Gastroesophageal sphincter (tissue), 4 donors: ENCODE measurements around the gene KIF1A. TPM values are rescaled to one million over a fixed set of nuclear protein-coding genes. Genes with fewer than 3 reads are reported as not detected.

ENCODE experiments used
- ATAC-seq: fragments of 150-250 bp; one replicate; pipeline ENCODE4 v1.9.1; 2016; ENCODE audit warnings: mild to moderate bottlenecking, moderate library complexity
- H3K27ac ChIP-seq, 4 donors: fragments of 200-600 bp; sonication (generic) in 3 of 4; 1 replicate in 3 of 4; 2 replicates in 1 of 4; pipeline ENCODE4 v1.5.1; 2016 to 2019
- H3K27me3 ChIP-seq: fragments of 200-600 bp; sonication (generic); one replicate; pipeline ENCODE4 v1.5.1; 2019
- H3K36me3 ChIP-seq, 2 donors: fragments of 200-600 bp; sonication (generic); one replicate each; pipeline ENCODE4 v1.5.1; 2019; ENCODE audit warnings: control low read depth in 1 of 2
- H3K4me1 ChIP-seq, 3 donors: fragments of 200-600 bp; sonication (generic); 1 replicate in 2 of 3; 2 replicates in 1 of 3; pipeline ENCODE4 v1.5.1; 2016 to 2019; ENCODE audit warnings: control low read depth in 2 of 3
- H3K4me3 ChIP-seq, 2 donors: fragments of 200-600 bp; sonication (generic); one replicate each; pipeline ENCODE4 v1.5.1; 2019; ENCODE audit warnings: mild to moderate bottlenecking in 1 of 2, moderate library complexity in 1 of 2
- H3K9me3 ChIP-seq, 3 donors: fragments of 200-600 bp; sonication (generic); one replicate each; pipeline ENCODE4 v1.5.1; 2017 to 2019; ENCODE audit warnings: control low read depth in 2 of 3
- CTCF ChIP-seq, 4 experiments: fragments of 200-600 bp in 2 of 4; fragments of 450-650 bp in 2 of 4; sonication (generic) in 1 of 4; IDR thresholded peaks; one replicate each; pipeline ENCODE4 v1.5.1; 2017 to 2019; ENCODE audit warnings: antibody characterized with exemption in 4 of 4, mild to moderate bottlenecking in 2 of 4, moderate library complexity in 2 of 4
- EP300 ChIP-seq: sonication (generic); formaldehyde crosslinking; IDR thresholded peaks from one replicate; pipeline ENCODE4 v1.6.1; 2017; ENCODE audit warnings: antibody characterized with exemption, mild to moderate bottlenecking
- POLR2A ChIP-seq, 2 donors: fragments of 450-650 bp; IDR thresholded peaks; one replicate each; pipeline ENCODE4 v1.6.1; 2017; ENCODE audit warnings: antibody characterized with exemption in 2 of 2, mild to moderate bottlenecking in 2 of 2, moderate library complexity in 1 of 2
- POLR2AphosphoS5 ChIP-seq: sonication (generic); formaldehyde crosslinking; IDR thresholded peaks from one replicate; pipeline ENCODE4 v1.6.1; 2017; ENCODE audit warnings: antibody characterized with exemption
- WGBS, 2 donors: methylation state at CpG; one replicate each; pipeline ENCODE4 v1.1.5; 2018; ENCODE audit warnings: low coverage in 1 of 2; 5-methylcytosine and 5-hydroxymethylcytosine counted together
- total RNA-seq, 4 donors: library from RNA; depleted of rRNA; stranded (reverse); fragments of >200 nt; gene quantifications; one replicate each; pipeline ENCODE4 v1.1.0, GENCODE V29; 2016

KIF1A gene
- total RNA-seq, 4 donors from 2014 or later, result 0.62 to 2.3 (median 1.6) TPM

- WGBS, 2 donors, result 87 to 88% methylated on average over 14 to 46 of the region's 49 CpGs
- no peaks in the 10 kb centered on the region for H3K4me1 ChIP-seq
- no peak overlapping the region for H3K4me3 ChIP-seq
- H3K27me3 ChIP-seq, result peaks cover 33% of the 10 kb centered on the region
- H3K9me3 ChIP-seq, result no peaks in the 10 kb centered on the region
- no peak overlapping the region for H3K27ac ChIP-seq
- no peaks in the 10 kb centered on the region for H3K36me3 ChIP-seq
- ATAC-seq, result no peak
- TF ChIP-seq POLR2AphosphoS5 (no peak), CTCF (IDR thresholded peaks at IDR 0.05) (no peak), EP300 (no peak), POLR2A (IDR thresholded peaks at IDR 0.05) (no peak)
These were observed 42.4 kb downstream of the KIF1A start for GRCh38 chr2:240777456-240778212.

DNA sequence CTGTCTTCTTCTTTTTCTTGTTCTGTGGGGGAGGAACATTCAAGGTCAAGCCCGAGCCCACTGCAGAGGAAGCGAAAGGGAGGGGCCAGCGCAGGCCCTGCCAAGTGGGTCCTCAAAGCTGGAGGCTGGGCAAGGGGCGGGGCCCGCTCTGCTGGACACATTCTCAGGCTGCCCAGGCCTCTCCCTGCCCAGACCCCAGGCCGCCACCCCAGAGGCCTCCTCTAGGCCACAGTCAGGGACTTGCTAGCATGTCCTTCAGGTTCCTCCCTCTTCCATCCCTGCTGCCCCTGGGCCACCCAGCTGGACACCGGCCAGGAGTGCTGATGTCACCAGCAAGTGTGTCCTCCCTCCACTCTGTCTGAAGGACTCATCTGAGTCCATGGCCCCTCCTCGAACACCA lies 44.1 kb downstream of the KIF1A start:
- H3K9me3 ChIP-seq, result no peaks in the 10 kb centered on the region
- no peak overlapping the region for H3K4me3 ChIP-seq
- 88% methylated on average over 3 of the region's 8 CpGs; no CpG with 5 or more reads in 1 of the 2 donors for WGBS, 2 donors

GRCh38 chr2:240774856-240775255 lies 45.2 kb downstream of the KIF1A start:
- ATAC-seq, result no peak
- H3K9me3 ChIP-seq, result no peaks in the 10 kb centered on the region
- H3K27me3 ChIP-seq, result peaks cover 14% of the 10 kb centered on the region
- 80 to 100% methylated on average over 1 of the region's 9 CpGs for WGBS, 2 donors
- H3K36me3 ChIP-seq, result no peaks in the 10 kb centered on the region
- H3K27ac ChIP-seq, result no peak overlapping the region
- H3K4me3 ChIP-seq, result no peak overlapping the region
- TF ChIP-seq CTCF (IDR thresholded peaks at IDR 0.05) (no peak), EP300 (no peak), POLR2AphosphoS5 (no peak), POLR2A (IDR thresholded peaks at IDR 0.05) (no peak)
- no peaks in the 10 kb centered on the region for H3K4me1 ChIP-seq

More for the DNA sequence above, 44.1 kb downstream of the KIF1A start:
- H3K27ac ChIP-seq, result no peak overlapping the region
- no peaks in the 10 kb centered on the region for H3K4me1 ChIP-seq
- TF ChIP-seq POLR2AphosphoS5 (no peak), EP300 (no peak), CTCF (IDR thresholded peaks at IDR 0.05) (no peak), POLR2A (IDR thresholded peaks at IDR 0.05) (no peak)
- peaks cover 21% of the 10 kb centered on the region for H3K27me3 ChIP-seq
- ATAC-seq, result no peak
- no peaks in the 10 kb centered on the region for H3K36me3 ChIP-seq

DNA sequence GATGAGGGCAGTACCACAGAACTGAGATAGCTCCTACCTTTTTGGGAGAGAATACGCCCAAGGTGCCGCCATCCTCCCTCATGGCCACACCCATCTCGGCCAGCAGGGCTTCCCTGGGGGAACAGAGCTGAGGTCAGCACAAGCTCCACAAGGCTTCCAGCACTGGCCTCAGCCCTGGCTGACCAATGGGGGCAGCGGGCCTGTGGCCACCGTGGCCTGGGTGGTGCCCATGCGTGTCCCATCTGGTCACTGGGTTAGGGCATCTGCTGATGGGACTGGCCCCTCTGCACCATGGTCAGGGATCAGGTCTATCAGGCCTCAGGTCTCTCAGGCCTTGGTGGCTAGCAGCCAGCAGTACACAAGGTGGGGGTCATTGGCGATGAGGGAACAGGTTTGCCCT lies 50.9 kb downstream of the KIF1A start:
- no peaks in the 10 kb centered on the region for H3K9me3 ChIP-seq

More for the DNA sequence above, 50.9 kb downstream of the KIF1A start:
- TF ChIP-seq POLR2A (IDR thresholded peaks at IDR 0.05) (no peak), EP300 (no peak), CTCF (IDR thresholded peaks at IDR 0.05) (no peak), POLR2AphosphoS5 (no peak)
- no peak overlapping the region for H3K4me3 ChIP-seq
- H3K4me1 ChIP-seq, result no peaks in the 10 kb centered on the region
- peaks cover 4% of the 10 kb centered on the region for H3K27me3 ChIP-seq
- no peak overlapping the region for H3K27ac ChIP-seq
- no peak for ATAC-seq
- H3K36me3 ChIP-seq, result no peaks in the 10 kb centered on the region
- 100% methylated on average over 1 of the region's 7 CpGs; no CpG with 5 or more reads in 1 of the 2 donors for WGBS, 2 donors
